Endothelial cell of hepatic sinusoid (primary cell): ENCODE data around the gene C10orf95.

Experiments
- in situ Hi-C: cut with HindIII; loops from 2 replicates; pipeline ENCODE4 v1.10.0; 2017; ENCODE audit warnings: low sequenced_read_pairs

The C10orf95 gene

GRCh38 chr10:102405108-102405571 is 46.2 kb downstream of the C10orf95 start:
- in situ Hi-C loops: no loop called here

- in situ Hi-C loops: no loop called here
Observed at GRCh38 chr10:102404361-102405107, 46.8 kb downstream of the C10orf95 start.

GRCh38 chr10:102403115-102403514 is 48.2 kb downstream of the C10orf95 start:
- in situ Hi-C loops: no loop called here

- in situ Hi-C loops: no loop called here
Observed at GRCh38 chr10:102402512-102402896, 48.8 kb downstream of the C10orf95 start.

- in situ Hi-C loops: no loop called here
Observed at GRCh38 chr10:102401735-102402511, 49.4 kb downstream of the C10orf95 start.

- in situ Hi-C loops: no loop called here
Observed at GRCh38 chr10:102401342-102401654, 50.0 kb downstream of the C10orf95 start.

GRCh38 chr10:102400598-102401341 is 50.6 kb downstream of the C10orf95 start:
- in situ Hi-C loops: no loop called here

- in situ Hi-C loops: no loop called here
Observed at GRCh38 chr10:102400076-102400475, 51.3 kb downstream of the C10orf95 start.
